CD4-positive, alpha-beta T cell (primary cell): ENCODE data around the gene NMB. TPM values are rescaled to one million over a fixed set of nuclear protein-coding genes. Genes with fewer than 3 reads are reported as not detected.
"Not testable (repeated sequence)": the region's sequence is repeated elsewhere in the genome, so short reads cannot be mapped to it uniquely, and the experiment has no call there.

Source experiments
- ATAC-seq: fragments of 200-7000 bp; cut with Tn5 transposase; one replicate; pipeline ENCODE4 v1.10.0; 2022; ENCODE audit warnings: mild to moderate bottlenecking; ENCODE audit not compliant: poor library complexity
- CTCF ChIA-PET: fragments of 350-600 bp; sonication (Branson Sonifier 250); formaldehyde crosslinking; loops from one replicate; lab custom pipeline; 2021; ENCODE audit warnings: antibody characterized with exemption, inconsistent platforms; lab: Charles Lee
- POLR2A ChIA-PET: fragments of 350-600 bp; sonication (Branson Sonifier 250); formaldehyde crosslinking; loops from one replicate; lab custom pipeline; 2021; ENCODE audit warnings: antibody characterized with exemption, inconsistent platforms; lab: Charles Lee
- DNase-seq, 14 experiments: peaks; one replicate each; pipeline ENCODE4 v3.0.0-alpha.2; 2013 to 2020; ENCODE audit warnings: mixed read lengths in 2 of 14
- H3K27ac ChIP-seq, 2 donors: one replicate each; pipeline versions ENCODE4 v1.5.1 to v1.7.0; 2013; ENCODE audit warnings: low read length in 2 of 2, low read depth in 1 of 2, mild to moderate bottlenecking in 1 of 2
- H3K27me3 ChIP-seq, 2 experiments: 1 replicate in 1 of 2; 2 replicates in 1 of 2; pipeline versions ENCODE4 v1.6.1 to v1.7.0; 2013; ENCODE audit warnings: low read length in 2 of 2, control low read depth in 1 of 2, mild to moderate bottlenecking in 1 of 2, moderate library complexity in 1 of 2; ENCODE audit not compliant: insufficient read depth in 2 of 2, control insufficient read depth in 1 of 2
- H3K36me3 ChIP-seq: one replicate; pipeline ENCODE4 v1.6.1; 2013; ENCODE audit warnings: low read length, control low read depth; ENCODE audit not compliant: insufficient read depth
- H3K4me1 ChIP-seq: one replicate; pipeline ENCODE4 v1.6.1; 2013; ENCODE audit warnings: low read length, control low read depth; ENCODE audit not compliant: insufficient read depth
- H3K4me3 ChIP-seq: one replicate; pipeline ENCODE4 v1.5.1; 2013; ENCODE audit warnings: mild to moderate bottlenecking, low read length, moderate library complexity
- H3K9me3 ChIP-seq, 2 experiments: 1 replicate in 1 of 2; 2 replicates in 1 of 2; pipeline versions ENCODE4 v1.6.1 to v1.7.0; 2013; ENCODE audit warnings: low read length in 2 of 2, mild to moderate bottlenecking in 2 of 2, control low read depth in 1 of 2, moderate library complexity in 1 of 2; ENCODE audit not compliant: control insufficient read depth in 1 of 2, insufficient read depth in 1 of 2
- H3K27ac Mint-ChIP-seq: one replicate; pipeline ENCODE4 v1.8.0; 2020; ENCODE audit warnings: mixed read lengths
- H3K27me3 Mint-ChIP-seq: one replicate; pipeline ENCODE4 v1.8.0; 2021; ENCODE audit warnings: mixed read lengths
- H3K36me3 Mint-ChIP-seq: one replicate; pipeline ENCODE4 v1.8.0; 2021; ENCODE audit warnings: low read depth, mixed read lengths
- H3K4me1 Mint-ChIP-seq: one replicate; pipeline ENCODE4 v1.8.0; 2021; ENCODE audit warnings: low read depth, mixed read lengths
- H3K4me3 Mint-ChIP-seq: one replicate; pipeline ENCODE4 v1.8.0; 2020; ENCODE audit warnings: mild to moderate bottlenecking, mixed read lengths
- H3K9me3 Mint-ChIP-seq: one replicate; pipeline ENCODE4 v1.8.0; 2020; ENCODE audit warnings: mixed read lengths
- CTCF ChIP-seq: fragments of 200-600 bp; IDR thresholded peaks from one replicate; pipeline ENCODE4 v1.8.0; 2022; ENCODE audit warnings: antibody characterized with exemption, mild to moderate bottlenecking
- intact Hi-C, 2 experiments: fragments of 100-400 bp; cut with DNase I in 1 of 2; cut with micrococcal nuclease in 1 of 2; formaldehyde crosslinking; loops; one replicate each; pipeline versions ENCODE4 v1.15.1 to v1.9.0; 2023 to 2025; cut with DNase I, micrococcal nuclease
- total RNA-seq, 174 experiments: library from RNA in 2 of 174; stranded (reverse) in 2 of 174; gene quantifications; one replicate each; pipeline ENCODE4 v1.2.3 and lab custom pipeline; 2021 to 2026

NMB gene
- total RNA-seq, 2 experiments from 2014 or later: 2.2 to 3.7 TPM

GRCh38 chr15:84645496-84645895 is 12.5 kb downstream of the NMB start:
- peaks cover 3% of the 10 kb centered on the region for H3K4me1 ChIP-seq
- H3K36me3 ChIP-seq: peaks cover 87% of the 10 kb centered on the region
- DNase-seq (no peak), ATAC-seq (no peak)
- Mint-ChIP-seq H3K9me3 (no peaks in the 10 kb centered on the region), H3K27ac (no peak overlapping the region), H3K36me3 (peaks cover 78% of the 10 kb centered on the region), H3K27me3 (no peaks in the 10 kb centered on the region), H3K4me3 (no peak overlapping the region), H3K4me1 (peaks cover 5% of the 10 kb centered on the region)
- POLR2A ChIA-PET: interaction anchor here (2.2 kb wide), 1 partner anchor 9 kb away, joined by 8 read pairs; the partner anchor contains the start of gene WDR73
- H3K27me3 ChIP-seq: no peaks in the 10 kb centered on the region
- no peak overlapping the region for H3K27ac ChIP-seq
- intact Hi-C loops: no loop called here
- no peak for TF ChIP-seq CTCF
- CTCF ChIA-PET: no interaction called here
- H3K4me3 ChIP-seq: no peak overlapping the region
- no peaks in the 10 kb centered on the region for H3K9me3 ChIP-seq

GRCh38 chr15:84643838-84644237 is 14.2 kb downstream of the NMB start:
- Mint-ChIP-seq H3K27ac (no peak overlapping the region), H3K36me3 (peaks cover 89% of the 10 kb centered on the region), H3K9me3 (no peaks in the 10 kb centered on the region), H3K27me3 (no peaks in the 10 kb centered on the region), H3K4me1 (peaks cover under 1% of the 10 kb centered on the region), H3K4me3 (no peak overlapping the region)
- POLR2A ChIA-PET: interaction anchor here (2.2 kb wide), 1 partner anchor 10 kb away, joined by 8 read pairs; the partner anchor contains the start of gene WDR73
- CTCF ChIA-PET: interaction anchor here (0.7 kb wide), 1 partner anchor 71 kb away, joined by 4 read pairs; no protein-coding TSS in a partner anchor
- ATAC-seq: no peak
- no peak for TF ChIP-seq CTCF
- intact Hi-C loops: no loop called here
- H3K27me3 ChIP-seq: no peaks in the 10 kb centered on the region
- H3K4me1 ChIP-seq: no peaks in the 10 kb centered on the region
- no peak overlapping the region for H3K4me3 ChIP-seq
- H3K27ac ChIP-seq: no peak overlapping the region
- no peak for DNase-seq
- H3K36me3 ChIP-seq: peaks cover 90% of the 10 kb centered on the region
- no peaks in the 10 kb centered on the region for H3K9me3 ChIP-seq

GRCh38 chr15:84642640-84643039 is 15.4 kb downstream of the NMB start:
- H3K27me3 ChIP-seq, DNase-seq, ATAC-seq, intact Hi-C loops, H3K4me3 Mint-ChIP-seq, H3K27ac ChIP-seq, H3K27ac Mint-ChIP-seq, H3K9me3 Mint-ChIP-seq, H3K4me3 ChIP-seq, H3K9me3 ChIP-seq, H3K27me3 Mint-ChIP-seq, H3K4me1 ChIP-seq, H3K4me1 Mint-ChIP-seq: not testable (repeated sequence)
- CTCF ChIA-PET: interaction anchor here (1.0 kb wide), 1 partner anchor 134 kb away, joined by 3 read pairs; no protein-coding TSS in a partner anchor
- H3K36me3 ChIP-seq: peaks cover 88% of the 10 kb centered on the region
- POLR2A ChIA-PET: interaction anchor here (0.8 to 1.1 kb wide), 3 partner anchors 11 to 44 kb away, joined by 3 to 4 read pairs (median 3); partner anchors contain the start of gene WDR73
- H3K36me3 Mint-ChIP-seq: peaks cover 87% of the 10 kb centered on the region

GRCh38 chr15:84641871-84642270 is 16.1 kb downstream of the NMB start:
- POLR2A ChIA-PET: interaction anchor here (1.1 kb wide), 1 partner anchor 12 kb away, joined by 3 read pairs; the partner anchor contains the start of gene WDR73
- H3K4me3 ChIP-seq, CTCF ChIA-PET, H3K27me3 ChIP-seq, H3K27me3 Mint-ChIP-seq, ATAC-seq, intact Hi-C loops, H3K9me3 ChIP-seq, H3K4me1 ChIP-seq, H3K27ac ChIP-seq, H3K9me3 Mint-ChIP-seq, H3K4me3 Mint-ChIP-seq, H3K27ac Mint-ChIP-seq, DNase-seq, H3K4me1 Mint-ChIP-seq: not testable (repeated sequence)
- peaks cover 88% of the 10 kb centered on the region for H3K36me3 ChIP-seq
- peaks cover 86% of the 10 kb centered on the region for H3K36me3 Mint-ChIP-seq
